CD4-positive, alpha-beta memory T cell (primary cell): ENCODE data around the gene MUC5B. TPM values are rescaled to one million over a fixed set of nuclear protein-coding genes. Genes with fewer than 3 reads are reported as not detected.

Experiments used
- CTCF ChIA-PET: fragments of 350-600 bp; sonication (Branson Sonifier 250); formaldehyde crosslinking; loops from one replicate; lab custom pipeline; 2021; ENCODE audit warnings: inconsistent platforms; ENCODE audit not compliant: partially characterized antibody; lab: Charles Lee
- POLR2A ChIA-PET: fragments of 350-600 bp; sonication (Branson Sonifier 250); formaldehyde crosslinking; loops from one replicate; lab custom pipeline; 2021; ENCODE audit not compliant: partially characterized antibody; lab: Charles Lee
- DNase-seq, 5 donors: peaks; one replicate each; pipeline versions ENCODE4 v3.0.0 to v3.0.0-alpha.2; 2020 to 2022; ENCODE audit warnings: mixed read lengths in 1 of 5
- H3K27ac ChIP-seq: one replicate; pipeline ENCODE4 v1.7.0; 2013; ENCODE audit warnings: low read depth, low read length
- H3K27me3 ChIP-seq: 2 replicates; pipeline ENCODE4 v1.7.0; 2013; ENCODE audit warnings: mild to moderate bottlenecking, low read length, moderate library complexity; ENCODE audit not compliant: insufficient read depth
- H3K36me3 ChIP-seq: 2 replicates; pipeline ENCODE4 v1.7.0; 2013; ENCODE audit warnings: mild to moderate bottlenecking, low read length, moderate library complexity; ENCODE audit not compliant: insufficient read depth
- H3K4me1 ChIP-seq: 2 replicates; pipeline ENCODE4 v1.7.0; 2013; ENCODE audit warnings: mild to moderate bottlenecking, low read length, moderate library complexity; ENCODE audit not compliant: insufficient read depth
- H3K4me3 ChIP-seq, 2 donors: one replicate each; pipeline ENCODE4 v1.7.0; 2013; ENCODE audit warnings: low read length in 2 of 2, mild to moderate bottlenecking in 1 of 2
- H3K9me3 ChIP-seq, 2 donors: one replicate each; pipeline ENCODE4 v1.7.0; 2013; ENCODE audit warnings: low read length in 2 of 2, control low read depth in 1 of 2; ENCODE audit not compliant: control insufficient read depth in 1 of 2
- H3K27ac Mint-ChIP-seq, 7 donors: one replicate each; pipeline ENCODE4 v1.8.0; 2020 to 2021; ENCODE audit warnings: mixed read lengths in 7 of 7, mild to moderate bottlenecking in 6 of 7, inconsistent platforms in 3 of 7, moderate library complexity in 3 of 7
- H3K27me3 Mint-ChIP-seq, 2 donors: one replicate each; pipeline ENCODE4 v1.8.0; 2020 to 2021; ENCODE audit warnings: mixed read lengths in 2 of 2
- H3K36me3 Mint-ChIP-seq, 2 donors: one replicate each; pipeline ENCODE4 v1.8.0; 2020 to 2021; ENCODE audit warnings: mixed read lengths in 2 of 2, inconsistent platforms in 1 of 2, mild to moderate bottlenecking in 1 of 2
- H3K4me1 Mint-ChIP-seq, 4 donors: one replicate each; pipeline ENCODE4 v1.8.0; 2020 to 2021; ENCODE audit warnings: mixed read lengths in 4 of 4, mild to moderate bottlenecking in 1 of 4
- H3K4me3 Mint-ChIP-seq, 8 donors: one replicate each; pipeline ENCODE4 v1.8.0; 2020 to 2021; ENCODE audit warnings: mixed read lengths in 8 of 8, mild to moderate bottlenecking in 7 of 8, moderate library complexity in 6 of 8, inconsistent platforms in 3 of 8
- H3K9me3 Mint-ChIP-seq, 8 donors: one replicate each; pipeline ENCODE4 v1.8.0; 2020 to 2021; ENCODE audit warnings: mixed read lengths in 8 of 8, mild to moderate bottlenecking in 5 of 8, inconsistent platforms in 3 of 8, moderate library complexity in 1 of 8
- intact Hi-C: fragments of 100-400 bp; cut with micrococcal nuclease; formaldehyde crosslinking; loops from one replicate; pipeline ENCODE4 v1.15.1; 2023
- microRNA-seq: library from miRNA; unstranded; fragments of <30 nt; microRNA quantifications from one replicate; pipeline ENCODE4 v1.2.0, GENCODE V29; 2021; ENCODE audit warnings: borderline replicate concordance, borderline number of aligned reads, borderline microRNAs expressed, mixed read lengths
- polyA plus RNA-seq, 2 donors: library from polyadenylated mRNA; unstranded; fragments of 300-500 nt; fragmentation: Illumina TruSeq; gene quantifications; one replicate each; pipeline ENCODE4 v1.2.3, GENCODE V29; 2021
- total RNA-seq, 2 experiments: library from RNA; stranded (reverse); gene quantifications; one replicate each; pipeline ENCODE4 v1.2.3, GENCODE V29; 2021

MUC5B gene
- total and polyA plus RNA-seq, 4 experiments from 2014 or later = not detected

- intact Hi-C loops = no loop called here
- peak overlapping the region in 1 of 2 donors; percentile 63 for H3K4me3 ChIP-seq
- no peaks in the 10 kb centered on the region for H3K27me3 ChIP-seq
- no peaks in the 10 kb centered on the region for H3K9me3 ChIP-seq
- peaks cover 45% of the 10 kb centered on the region for H3K4me1 ChIP-seq
- peak overlapping the region; percentile 83 for H3K27ac ChIP-seq
- peak; percentile 26 to 69 (median 33) for DNase-seq
- no peaks in the 10 kb centered on the region for H3K36me3 ChIP-seq
- H3K9me3 Mint-ChIP-seq = peaks cover 0 to 7% (median under 1%) of the 10 kb centered on the region in 8 donors
- peaks cover 0 to 1% of the 10 kb centered on the region in 2 donors for H3K27me3 Mint-ChIP-seq
- H3K4me3 Mint-ChIP-seq = peak overlapping the region; percentile 83 to 91 (median 87)
- peaks cover 17 to 43% (median 33%) of the 10 kb centered on the region in 4 donors for H3K4me1 Mint-ChIP-seq
- CTCF ChIA-PET = interaction anchor here (1.0 to 1.6 kb wide), 2 partner anchors 9 to 263 kb away, joined by 3 read pairs; no protein-coding TSS in a partner anchor
- POLR2A ChIA-PET = interaction anchor here (1.1 to 4.1 kb wide), 7 partner anchors 16 to 78 kb away, joined by 3 to 34 read pairs (median 8); partner anchors contain the start of gene BRSK2
- peaks cover 0 to 10% of the 10 kb centered on the region in 2 donors for H3K36me3 Mint-ChIP-seq
- H3K27ac Mint-ChIP-seq = peak overlapping the region; percentile 63 to 98 (median 94)
Observed at GRCh38 chr11:1310772-1311468, 88.1 kb downstream of the MUC5B start.

Small RNA genes lying within 50 kb of the gene (microRNA-seq; reads per million reads assigned to microRNA genes)
- not detected for gene MIR6744

Other genes with a start within 250 kb of the MUC5B start
- not detected for gene MUC6, start 186.3 kb upstream of the MUC5B start, total RNA-seq
- under 1 TPM in 1 of 2 donors, not detected in 1; 0.13 TPM for gene MUC6, start 186.3 kb upstream of the MUC5B start, polyA plus RNA-seq
- gene MUC2, start 148.2 kb upstream of the MUC5B start, total RNA-seq = not detected
- not detected for gene MUC2, start 148.2 kb upstream of the MUC5B start, polyA plus RNA-seq
- not detected for gene MUC5AC, start 65.1 kb upstream of the MUC5B start, total RNA-seq
- gene MUC5AC, start 65.1 kb upstream of the MUC5B start, polyA plus RNA-seq = not detected
- 10 to 100 TPM; 49.3 to 51.4 TPM for gene TOLLIP, start 86.6 kb downstream of the MUC5B start, total RNA-seq
- 10 to 100 TPM; 29.8 to 34.0 TPM for gene TOLLIP, start 86.6 kb downstream of the MUC5B start, polyA plus RNA-seq
- gene BRSK2, start 166.9 kb downstream of the MUC5B start, total RNA-seq = under 1 TPM; 0.35 to 0.47 TPM
- gene BRSK2, start 166.9 kb downstream of the MUC5B start, polyA plus RNA-seq = under 1 TPM; 0.18 to 0.30 TPM